Measurements from ENCODE around the gene RHEBL1. TPM values are rescaled to one million over a fixed set of nuclear protein-coding genes. Genes with fewer than 3 reads are reported as not detected.

RHEBL1 gene
- polyA plus RNA-seq, 1 donor: 1.6 TPM

DNA sequence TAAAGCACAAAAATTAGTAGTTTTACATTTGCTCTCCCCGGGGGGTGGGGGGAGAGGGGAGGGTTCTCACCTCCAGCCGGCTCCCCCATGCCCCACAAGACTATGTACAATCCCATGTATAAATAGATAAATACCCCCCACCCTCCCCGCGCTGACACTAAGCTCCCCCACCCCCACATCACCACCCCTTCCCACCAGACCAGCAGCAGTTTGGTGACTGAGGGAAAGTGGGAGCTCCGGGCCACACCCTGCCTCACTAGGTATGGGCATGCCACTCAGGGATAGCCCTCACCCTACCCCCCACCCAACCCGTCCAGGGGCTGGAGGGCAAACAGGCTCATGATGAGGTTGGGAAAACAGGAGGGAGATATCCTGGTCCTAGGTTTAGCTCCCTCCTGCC is 49.3 kb downstream of the RHEBL1 start:
- no peak for DNase-seq (ENCODE audit: low read depth)

DNA sequence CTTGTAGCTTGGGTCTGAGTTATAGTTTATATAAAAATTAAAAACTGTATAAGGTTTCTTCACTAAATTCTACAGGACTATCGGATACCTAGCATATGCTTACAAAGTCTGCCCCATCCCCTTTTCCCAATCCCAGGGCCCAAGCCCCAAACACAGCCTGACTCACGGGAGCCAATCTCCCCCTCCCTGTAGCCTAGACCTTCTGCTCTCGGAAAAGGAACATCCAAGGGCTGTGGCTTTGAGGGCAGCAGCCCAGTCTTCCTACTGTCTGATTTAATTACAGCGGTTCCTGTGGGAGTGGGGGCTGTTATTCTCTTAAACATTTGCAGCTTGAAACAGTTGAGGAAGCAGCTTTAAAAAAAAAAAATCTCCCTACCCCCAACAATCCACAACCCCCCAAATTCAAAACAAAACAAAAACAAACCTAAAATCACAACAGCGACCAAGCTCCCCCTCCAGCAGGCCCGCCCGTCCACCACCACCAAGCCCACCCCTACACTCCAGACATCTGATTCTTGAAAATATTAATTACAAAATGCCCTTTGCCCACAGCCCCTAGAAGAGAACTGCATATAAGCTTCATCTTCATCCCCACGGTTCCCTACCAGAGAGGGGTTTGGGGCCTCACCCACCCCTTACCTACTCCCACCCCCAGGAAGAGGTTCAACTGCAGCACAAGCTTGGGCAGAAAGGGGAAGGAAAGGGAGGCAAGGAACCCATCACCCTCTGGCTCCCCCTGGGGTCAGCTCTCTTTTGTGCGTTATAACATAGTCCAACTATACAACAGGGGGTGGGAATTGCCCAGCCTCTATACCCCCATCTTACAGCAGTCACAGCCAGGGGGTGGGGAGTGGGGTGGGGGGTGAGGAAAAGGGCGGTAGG is 50.1 kb downstream of the RHEBL1 start:
- DNase-seq (ENCODE audit: low read depth): no peak

DNA sequence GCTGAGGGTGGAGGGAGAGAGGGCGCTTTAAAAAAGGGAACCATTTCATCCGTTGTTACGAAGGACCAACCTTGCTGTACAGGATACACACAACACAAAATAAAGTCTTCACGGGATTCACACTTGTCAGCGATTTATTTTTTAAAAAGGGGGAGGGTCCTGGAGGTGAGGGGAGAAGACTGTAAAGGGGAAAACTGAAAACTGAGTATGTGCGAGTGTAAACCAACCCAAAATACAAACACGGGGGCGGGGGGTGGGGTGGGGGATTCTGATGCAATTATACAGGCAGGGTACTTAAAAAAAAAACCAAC is 50.7 kb downstream of the RHEBL1 start:
- no peak for DNase-seq (ENCODE audit: low read depth)

DNA sequence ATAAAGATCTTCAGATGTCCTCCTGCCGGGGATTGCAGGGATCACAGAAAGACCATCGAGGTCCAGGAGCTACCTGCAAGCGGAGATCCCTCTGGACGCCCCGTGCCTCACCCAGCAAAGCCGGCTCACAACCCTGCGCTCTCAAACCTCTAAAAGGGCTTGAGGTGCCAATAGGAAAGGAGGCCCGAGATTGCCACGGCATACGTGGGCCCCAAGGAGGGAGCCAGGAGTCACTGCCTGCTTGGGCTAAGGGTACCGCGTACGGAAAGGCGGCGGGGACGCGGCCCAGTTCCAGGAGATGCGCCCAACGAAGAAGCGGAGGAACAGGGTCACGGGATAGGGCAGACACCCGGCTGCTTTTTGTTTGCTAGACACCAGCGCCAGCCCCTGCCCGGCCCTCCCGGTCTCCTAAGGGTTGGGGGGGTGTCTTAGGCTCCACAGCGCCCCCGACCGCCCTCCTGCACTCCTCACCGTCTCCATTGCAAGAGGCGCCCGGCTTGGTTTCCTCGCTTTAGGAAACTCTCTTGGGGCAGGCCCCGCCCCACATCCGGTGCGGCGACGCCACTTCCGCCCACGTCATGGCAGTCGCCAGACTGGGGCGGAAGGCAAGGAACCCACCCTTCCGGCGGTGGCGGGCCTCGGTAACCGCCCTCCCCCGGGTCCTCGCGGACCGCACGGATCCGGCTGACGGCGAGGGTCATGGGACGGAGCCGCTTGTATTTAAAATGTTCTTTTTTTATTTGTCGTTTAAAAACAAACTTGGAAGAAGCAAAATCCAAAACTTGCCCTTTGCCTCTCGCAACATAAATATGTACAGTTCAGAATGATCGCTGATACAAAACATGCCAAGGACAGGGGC is 51.3 kb downstream of the RHEBL1 start, which contains the start of gene PRKAG1:
Gene PRKAG1 (minus strand): TSS at position 516 of the 859 bp plus-strand sequence. CDS start 36 bp downstream, at position 480.
- DNase-seq (ENCODE audit: low read depth): peak; percentile 90

DNA sequence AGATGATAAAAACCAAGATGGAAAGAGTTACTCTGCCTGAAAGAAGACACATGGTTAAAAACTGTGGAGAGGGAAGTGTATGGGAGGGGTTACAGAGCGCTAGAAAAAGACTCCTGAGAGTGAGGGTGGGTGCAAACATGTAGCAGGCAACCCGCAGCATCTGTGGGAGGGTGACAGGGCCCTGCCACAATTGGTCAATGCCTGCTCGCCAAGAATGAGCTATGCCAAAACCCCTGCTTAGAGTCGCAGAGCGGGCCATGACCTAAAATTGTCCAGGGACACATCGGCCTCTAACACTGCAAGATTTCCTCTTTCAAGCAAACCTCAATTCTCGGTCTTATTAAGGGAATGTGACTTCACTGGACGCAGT is 51.9 kb downstream of the RHEBL1 start:
- DNase-seq (ENCODE audit: low read depth): no peak

DNA sequence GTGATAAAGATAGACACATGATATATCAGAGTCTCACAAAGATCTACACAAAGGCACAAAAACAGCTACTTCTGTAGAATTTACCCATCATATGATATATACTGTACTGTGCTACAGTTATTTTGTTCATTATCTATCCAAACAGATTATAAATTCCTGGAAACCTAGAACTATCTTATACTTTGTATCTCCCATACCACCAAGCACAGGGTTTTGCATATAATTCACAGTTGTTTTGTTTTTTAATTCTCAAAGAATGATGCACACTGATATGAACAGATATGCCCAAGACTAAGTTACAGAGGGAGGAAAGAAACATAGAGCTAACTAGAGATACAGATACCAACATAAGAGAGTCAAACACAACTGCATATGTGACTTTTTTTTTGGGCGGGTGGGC is 54.6 kb downstream of the RHEBL1 start:
- DNase-seq (ENCODE audit: low read depth): no peak

Other genes starting within 250 kb of the RHEBL1 start
- 67.3 TPM for gene DDX23, start 217.8 kb downstream of the RHEBL1 start, polyA plus RNA-seq (ENCODE audit: insufficient read length)
- gene RND1, start 204.1 kb downstream of the RHEBL1 start, polyA plus RNA-seq (ENCODE audit: insufficient read length): 0.38 TPM
- gene FKBP11, start 144.5 kb downstream of the RHEBL1 start, polyA plus RNA-seq (ENCODE audit: insufficient read length): 19.7 TPM
- 42.5 TPM for gene ARF3, start 112.5 kb downstream of the RHEBL1 start, polyA plus RNA-seq (ENCODE audit: insufficient read length)
- gene WNT10B, start 98.2 kb downstream of the RHEBL1 start, polyA plus RNA-seq (ENCODE audit: insufficient read length): 0.77 TPM
- gene WNT1, start 91.7 kb downstream of the RHEBL1 start, polyA plus RNA-seq (ENCODE audit: insufficient read length): not detected
- 33.6 TPM for gene DDN, start 70.6 kb downstream of the RHEBL1 start, polyA plus RNA-seq (ENCODE audit: insufficient read length)
- gene PRKAG1, start 51.2 kb downstream of the RHEBL1 start, polyA plus RNA-seq (ENCODE audit: insufficient read length): 60.2 TPM
- gene KMT2D, start 9.2 kb downstream of the RHEBL1 start, polyA plus RNA-seq (ENCODE audit: insufficient read length): 40.0 TPM
- gene DHH, start 24.8 kb upstream of the RHEBL1 start, polyA plus RNA-seq (ENCODE audit: insufficient read length): 0.82 TPM
- 43.8 TPM for gene LMBR1L, start 40.9 kb upstream of the RHEBL1 start, polyA plus RNA-seq (ENCODE audit: insufficient read length)
- gene TUBA1B, start 61.4 kb upstream of the RHEBL1 start, polyA plus RNA-seq (ENCODE audit: insufficient read length): 831 TPM
- gene TUBA1A, start 119.1 kb upstream of the RHEBL1 start, polyA plus RNA-seq (ENCODE audit: insufficient read length): 603 TPM
- gene TUBA1C, start 195.1 kb upstream of the RHEBL1 start, polyA plus RNA-seq (ENCODE audit: insufficient read length): 52.3 TPM
- 1.7 TPM for gene PRPH, start 225.2 kb upstream of the RHEBL1 start, polyA plus RNA-seq (ENCODE audit: insufficient read length)